GM21526 (cell line): ENCODE measurements around the gene KRTAP5-11.
"Not testable (repeated sequence)": the region's sequence is repeated elsewhere in the genome, so short reads cannot be mapped to it uniquely, and the experiment has no call there.

Experiments
- ATAC-seq: cut with Tn5 transposase; IDR thresholded peaks from one replicate; pipeline ENCODE4 v1.9.1; 2021; ENCODE audit warnings: moderate library complexity; ENCODE audit not compliant: unreplicated experiment, low FRiP score

The KRTAP5-11 gene

GRCh38 chr11:71582969-71583368 is 294 bp upstream of the KRTAP5-11 start:
- not testable (repeated sequence) for ATAC-seq

GRCh38 chr11:71581826-71582225 is 849 bp downstream of the KRTAP5-11 start:
- no peak for ATAC-seq

- ATAC-seq: no peak
These were observed 2.3 kb downstream of the KRTAP5-11 start for GRCh38 chr11:71580057-71581003.

- ATAC-seq: not testable (repeated sequence)
These were observed 3.2 kb downstream of the KRTAP5-11 start for GRCh38 chr11:71579513-71579912.

- no peak for ATAC-seq
These were observed 5.1 kb downstream of the KRTAP5-11 start for GRCh38 chr11:71577469-71578004.

GRCh38 chr11:71576688-71577465 is 5.8 kb downstream of the KRTAP5-11 start:
- ATAC-seq: not testable (repeated sequence)

- ATAC-seq: no peak
These were observed 6.8 kb downstream of the KRTAP5-11 start for GRCh38 chr11:71575723-71576424.

- no peak for ATAC-seq
These were observed 8.3 kb downstream of the KRTAP5-11 start for GRCh38 chr11:71574418-71574817.

- ATAC-seq: no peak
These were observed 9.9 kb downstream of the KRTAP5-11 start for GRCh38 chr11:71572811-71573210.

- ATAC-seq: not testable (repeated sequence)
These were observed 11.4 kb downstream of the KRTAP5-11 start for GRCh38 chr11:71571101-71571850.

GRCh38 chr11:71568704-71569349 is 13.8 kb downstream of the KRTAP5-11 start:
- ATAC-seq: no peak

GRCh38 chr11:71567633-71568032 is 15.0 kb downstream of the KRTAP5-11 start:
- ATAC-seq: not testable (repeated sequence)

- not testable (repeated sequence) for ATAC-seq
These were observed 15.8 kb downstream of the KRTAP5-11 start for GRCh38 chr11:71566626-71567599.

- ATAC-seq: no peak
These were observed 16.5 kb downstream of the KRTAP5-11 start for GRCh38 chr11:71566081-71566620.

GRCh38 chr11:71565263-71565662 is 17.4 kb downstream of the KRTAP5-11 start, which contains the start of gene KRTAP5-10:
Gene KRTAP5-10, plus strand, starts transcription at chr11:71565563. Its CDS starts 25 bp downstream, at chr11:71565588.
- no peak for ATAC-seq

- ATAC-seq: no peak
These were observed 18.2 kb downstream of the KRTAP5-11 start for GRCh38 chr11:71564430-71564829.

- ATAC-seq: no peak
These were observed 19.3 kb downstream of the KRTAP5-11 start for GRCh38 chr11:71563406-71563805.

- ATAC-seq: no peak
These were observed 20.6 kb downstream of the KRTAP5-11 start for GRCh38 chr11:71562120-71562519.
